GM19463 (cell line): ENCODE measurements around the gene CST4.
"Not testable (repeated sequence)": the region's sequence is repeated elsewhere in the genome, so short reads cannot be mapped to it uniquely, and the experiment has no call there.

Experiments used
- ATAC-seq: cut with Tn5 transposase; IDR thresholded peaks from one replicate; pipeline ENCODE4 v1.9.1; 2021; ENCODE audit warnings: mild to moderate bottlenecking, moderate library complexity; ENCODE audit not compliant: unreplicated experiment

CST4 gene, protein sequence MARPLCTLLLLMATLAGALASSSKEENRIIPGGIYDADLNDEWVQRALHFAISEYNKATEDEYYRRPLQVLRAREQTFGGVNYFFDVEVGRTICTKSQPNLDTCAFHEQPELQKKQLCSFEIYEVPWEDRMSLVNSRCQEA

GRCh38 chr20:23688684-23689398 is at the start of gene CST4:
Gene CST4 (minus strand): TSS chr20:23689038. CDS start chr20:23688969, 69 bp downstream.
- ATAC-seq = not testable (repeated sequence)

DNA sequence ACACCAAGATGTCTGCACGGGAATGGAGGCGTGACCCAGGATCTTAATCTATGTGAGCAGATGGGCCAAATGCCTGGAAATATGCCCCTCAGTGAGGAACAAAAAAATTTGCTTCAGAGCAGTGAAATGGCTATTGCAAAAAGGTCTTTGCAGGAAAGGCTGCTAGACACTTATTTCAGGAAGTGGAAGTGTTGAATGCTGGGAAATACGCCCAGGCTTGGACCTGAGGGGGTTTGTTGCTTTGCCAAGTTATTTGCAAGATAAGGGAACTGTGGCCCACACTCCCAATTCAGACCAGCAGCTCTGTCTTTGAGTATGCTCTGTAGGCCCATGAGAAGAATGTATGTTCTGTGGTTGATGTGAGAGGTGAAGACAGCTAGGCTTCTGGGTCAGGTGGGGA is 46.6 kb upstream of the CST4 start:
- not testable (repeated sequence) for ATAC-seq

- ATAC-seq = not testable (repeated sequence)
Observed at GRCh38 chr20:23734949-23735348, 46.1 kb upstream of the CST4 start.

- ATAC-seq = not testable (repeated sequence)
Observed at GRCh38 chr20:23734440-23734839, 45.6 kb upstream of the CST4 start.

GRCh38 chr20:23727016-23727415 is 38.2 kb upstream of the CST4 start:
- no peak for ATAC-seq

DNA sequence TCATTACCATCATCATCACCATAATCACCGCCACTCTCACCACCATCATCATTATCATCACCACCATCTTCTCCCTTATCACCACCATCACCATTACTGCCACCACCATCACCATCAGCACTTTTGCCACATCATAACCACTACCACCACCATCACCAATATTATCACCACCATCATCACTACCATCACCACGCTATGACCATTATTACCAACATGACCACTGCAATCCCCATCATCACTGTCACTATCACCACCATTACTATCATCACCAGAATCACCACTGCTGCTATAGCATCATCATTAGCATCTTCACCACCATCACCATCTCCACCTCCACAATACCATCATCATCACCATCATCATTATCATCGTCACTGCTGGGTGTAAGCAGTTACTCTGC is 36.3 kb upstream of the CST4 start:
- ATAC-seq = no peak

- peak; percentile 75 for ATAC-seq
Observed at GRCh38 chr20:23723659-23724307, 34.9 kb upstream of the CST4 start.

- ATAC-seq = not testable (repeated sequence)
Observed at GRCh38 chr20:23722851-23723250, 34.0 kb upstream of the CST4 start.

DNA sequence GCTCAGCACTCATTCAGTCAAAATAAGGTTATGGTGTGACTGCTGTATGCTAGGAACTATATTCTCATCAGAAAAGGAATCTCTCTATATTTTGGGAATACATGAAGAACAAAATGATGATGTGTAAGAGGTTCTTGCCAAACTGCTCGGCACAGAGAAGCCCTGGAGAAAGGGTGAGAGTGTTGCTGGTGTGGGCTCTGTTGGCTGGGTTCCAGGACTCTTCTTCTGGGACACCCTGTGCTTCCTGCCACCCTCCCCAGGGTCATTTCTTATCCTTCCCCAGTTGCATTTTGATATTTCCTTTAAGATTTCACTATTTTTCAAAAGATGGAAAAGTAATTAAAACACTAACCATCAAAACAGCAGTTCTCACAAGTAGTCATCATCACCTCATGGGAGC is 33.1 kb upstream of the CST4 start:
- ATAC-seq = no peak

- ATAC-seq = not testable (repeated sequence)
Observed at GRCh38 chr20:23719351-23719750, 30.5 kb upstream of the CST4 start.

GRCh38 chr20:23711778-23712177 is 22.9 kb upstream of the CST4 start:
- not testable (repeated sequence) for ATAC-seq

- ATAC-seq = no peak
Observed at GRCh38 chr20:23710771-23711170, 21.9 kb upstream of the CST4 start.

DNA sequence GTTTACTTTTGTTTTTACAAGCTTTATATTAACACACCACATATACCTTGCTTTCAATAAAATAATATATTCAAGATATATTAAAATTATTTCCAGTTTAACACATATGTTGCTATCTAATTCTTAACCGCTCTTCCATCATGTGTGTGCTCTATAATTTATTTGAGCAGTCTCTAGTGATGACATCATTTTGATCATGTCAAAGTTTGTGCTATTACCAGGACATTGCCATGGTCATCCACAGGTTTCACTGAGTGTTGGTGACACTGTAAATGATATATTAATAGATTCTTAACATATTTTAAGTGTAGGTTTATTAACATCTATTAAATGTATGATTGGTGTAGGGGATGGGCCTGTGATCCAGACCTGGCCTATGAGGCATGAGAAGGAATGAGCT is 17.1 kb upstream of the CST4 start:
- ATAC-seq = no peak

DNA sequence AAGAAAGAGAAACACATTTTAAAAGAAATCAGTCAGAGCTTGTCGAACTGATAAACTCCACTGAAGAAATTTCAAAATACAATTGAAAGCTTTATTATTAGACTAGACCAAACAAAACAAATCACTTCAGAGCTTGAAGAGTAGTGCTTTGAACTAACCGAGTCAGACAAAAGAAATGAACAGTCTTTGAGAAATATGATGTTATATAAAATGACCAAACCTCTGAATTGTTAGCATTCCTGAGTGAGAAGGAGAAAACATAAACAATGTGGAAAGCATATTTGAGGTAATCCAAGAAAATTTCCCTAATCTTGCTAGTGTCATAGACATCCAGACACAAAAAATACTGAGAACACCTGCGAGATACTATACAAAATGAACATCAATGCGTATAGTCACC is 13.2 kb upstream of the CST4 start:
- no peak for ATAC-seq

DNA sequence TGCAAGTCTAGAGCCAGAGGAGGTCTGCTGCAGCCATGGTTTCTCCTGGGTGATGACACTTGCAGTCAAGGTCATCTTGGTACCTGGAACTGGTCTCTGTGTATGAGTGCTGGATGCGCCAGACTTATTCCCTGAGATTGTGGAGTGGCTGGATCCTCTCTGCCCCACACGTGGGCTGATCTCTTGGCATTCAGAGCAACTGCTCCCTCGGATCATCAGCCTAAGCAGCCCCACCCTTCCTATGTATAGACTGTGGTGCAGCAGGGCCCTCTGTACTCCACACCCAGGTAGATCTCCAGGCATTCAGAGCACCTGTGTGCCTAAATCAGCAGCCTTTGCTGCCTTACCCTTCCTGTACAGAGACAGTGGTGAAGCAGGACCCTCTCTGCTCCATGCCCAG is 12.1 kb upstream of the CST4 start:
- no peak for ATAC-seq

- peak; percentile 72 for ATAC-seq
Observed at GRCh38 chr20:23697947-23698346, 9.1 kb upstream of the CST4 start.

- not testable (repeated sequence) for ATAC-seq
Observed at GRCh38 chr20:23695068-23695395, 6.2 kb upstream of the CST4 start.

- not testable (repeated sequence) for ATAC-seq
Observed at GRCh38 chr20:23694178-23695067, 5.6 kb upstream of the CST4 start.

- not testable (repeated sequence) for ATAC-seq
Observed at GRCh38 chr20:23692725-23693619, 4.1 kb upstream of the CST4 start.

GRCh38 chr20:23691675-23692074 is 2.8 kb upstream of the CST4 start:
- ATAC-seq = no peak
